LoVo (cell line): ENCODE measurements around the gene RANBP2.

Source experiments
- DNase-seq: peaks from one replicate; pipeline ENCODE4 v3.0.0-alpha.2; 2016; ENCODE audit warnings: low spot score

Gene RANBP2

DNA sequence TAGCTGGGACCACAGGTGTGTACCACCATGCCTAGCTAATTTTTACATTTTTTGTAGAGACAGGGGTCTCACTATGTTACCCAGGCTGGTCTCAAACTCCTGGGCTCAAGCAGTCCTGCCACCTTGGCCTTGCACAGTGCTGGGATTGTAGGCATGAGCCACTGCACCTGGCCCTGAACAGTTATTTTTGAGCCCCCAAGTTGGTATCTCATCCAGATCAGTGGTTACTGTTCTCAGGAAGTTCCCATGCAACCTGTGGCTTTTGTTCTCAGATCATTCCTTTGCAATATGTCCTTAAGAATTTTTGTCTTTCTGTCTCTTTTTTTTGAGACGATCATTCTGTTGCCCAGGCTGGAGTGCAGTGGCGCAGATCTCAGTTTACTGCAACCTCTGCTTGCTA is 59.6 kb downstream of the RANBP2 start:
- no peak for DNase-seq

- no peak for DNase-seq
These were observed 66.7 kb downstream of the RANBP2 start for GRCh38 chr2:108786008-108786353.

- peak; percentile 90 for DNase-seq
These were observed 67.3 kb downstream of the RANBP2 start, which contains the start of gene CCDC138 for GRCh38 chr2:108786354-108787215. Gene CCDC138, plus strand, starts transcription at chr2:108786771. Its CDS starts 52 bp downstream, at chr2:108786823.

DNA sequence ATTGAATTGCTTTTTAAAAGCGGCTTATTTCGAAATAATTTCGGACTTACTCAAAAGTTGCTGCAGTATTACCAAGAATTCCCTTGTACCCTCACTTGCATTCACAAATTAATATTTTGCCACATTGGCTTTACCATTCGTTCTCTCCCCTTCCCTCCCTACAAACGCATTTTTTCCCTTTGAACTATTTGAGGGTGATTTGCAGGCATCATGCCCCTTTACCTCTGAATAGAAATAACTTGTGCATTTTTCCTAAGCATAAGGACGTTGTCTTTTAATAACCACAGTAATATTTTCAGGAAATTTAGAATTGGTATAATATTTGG is 67.9 kb downstream of the RANBP2 start:
- no peak for DNase-seq

GRCh38 chr2:108803045-108803736 is 83.9 kb downstream of the RANBP2 start:
- DNase-seq = no peak

DNA sequence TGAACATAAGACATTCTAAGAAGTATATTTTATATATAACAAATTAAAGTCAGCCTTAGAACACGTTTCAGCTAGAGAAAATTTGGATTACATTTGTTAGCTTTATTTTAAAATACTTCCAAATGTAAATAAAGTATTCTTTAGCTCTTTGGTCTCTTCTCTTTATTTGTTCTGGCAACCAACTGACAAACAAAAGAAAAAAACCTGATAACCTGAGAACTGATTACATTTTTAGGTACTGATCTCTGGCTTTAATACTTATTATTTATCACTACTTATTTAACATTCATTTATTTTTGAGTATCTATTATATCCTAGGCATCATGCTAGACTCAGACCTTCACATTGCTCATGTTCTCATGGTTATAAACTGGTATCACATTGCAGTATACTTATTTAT is 85.8 kb downstream of the RANBP2 start:
- DNase-seq = no peak

DNA sequence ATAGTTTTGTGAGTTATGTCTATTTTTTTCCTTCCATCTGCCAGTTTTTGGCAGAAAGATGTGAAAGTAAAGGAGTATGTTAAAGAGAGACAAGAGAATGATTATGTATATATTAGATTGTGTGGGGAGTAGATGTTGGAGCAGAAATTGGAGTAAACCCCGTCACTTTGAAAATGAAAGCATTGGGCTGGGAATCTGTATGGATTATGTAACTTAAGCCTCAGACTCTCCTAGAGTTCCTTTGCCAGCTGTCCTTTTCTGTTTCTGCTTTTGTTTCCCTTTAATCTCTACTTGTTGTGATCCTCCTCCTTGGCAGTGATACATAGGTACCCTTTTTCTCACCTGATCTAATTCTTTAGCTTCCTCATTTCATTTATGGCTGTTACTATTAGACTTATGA is 86.5 kb downstream of the RANBP2 start:
- no peak for DNase-seq

DNA sequence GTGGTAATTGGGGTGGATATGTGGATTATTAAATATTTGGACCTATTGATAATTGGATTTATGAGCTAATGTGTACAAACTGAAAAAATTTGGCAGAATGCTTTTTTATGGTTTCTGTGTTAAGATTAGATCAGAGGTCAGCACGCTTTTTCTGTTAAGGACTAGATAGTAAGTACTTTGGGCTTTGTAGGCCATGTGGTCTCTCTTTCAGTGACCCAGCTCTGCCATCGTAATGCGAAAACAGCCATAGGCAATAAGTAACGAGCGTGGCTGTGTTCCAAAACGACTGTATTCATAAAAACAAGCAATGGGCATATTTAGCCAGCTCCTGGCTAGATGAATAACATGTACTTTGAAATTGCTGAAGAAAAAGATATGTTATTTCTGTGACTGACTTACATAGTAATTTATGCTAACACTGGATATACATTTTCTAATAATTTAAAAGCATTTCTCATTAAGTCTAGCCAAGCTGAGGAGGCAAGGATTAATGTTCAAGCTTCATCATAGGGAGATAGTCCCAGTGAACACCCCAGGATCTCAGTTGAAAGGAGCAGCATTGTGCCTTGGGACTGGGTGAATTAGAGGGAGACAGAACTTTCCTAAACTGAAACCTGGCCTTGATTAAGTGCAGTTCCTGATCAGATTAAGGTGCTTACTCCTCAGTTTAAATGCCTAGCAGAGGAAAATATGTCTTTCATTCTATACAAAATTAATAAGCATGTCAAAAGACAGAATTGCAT is 87.3 kb downstream of the RANBP2 start:
- no peak for DNase-seq

GRCh38 chr2:108809936-108810335 is 90.7 kb downstream of the RANBP2 start:
- DNase-seq = no peak

GRCh38 chr2:108810993-108811957 is 92.0 kb downstream of the RANBP2 start:
- no peak for DNase-seq

DNA sequence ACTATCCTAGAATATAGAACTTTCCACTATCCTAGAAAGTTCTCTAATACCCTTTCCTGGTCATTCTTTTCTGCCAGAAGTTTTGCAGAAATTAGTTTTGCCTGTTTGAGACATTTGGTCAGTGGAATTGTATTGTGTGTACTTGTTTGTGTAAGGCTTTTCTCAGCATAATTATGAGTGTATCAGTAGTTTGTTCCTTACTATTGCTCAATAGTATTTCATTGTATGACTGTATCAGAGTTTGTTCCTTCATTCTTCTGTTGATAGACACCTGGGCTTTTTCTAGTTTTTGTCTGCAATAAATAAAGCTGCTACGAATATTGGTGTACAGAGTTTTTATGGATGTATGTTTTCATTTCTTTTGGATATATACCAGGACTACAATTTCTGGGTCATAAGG is 94.5 kb downstream of the RANBP2 start:
- no peak for DNase-seq

DNA sequence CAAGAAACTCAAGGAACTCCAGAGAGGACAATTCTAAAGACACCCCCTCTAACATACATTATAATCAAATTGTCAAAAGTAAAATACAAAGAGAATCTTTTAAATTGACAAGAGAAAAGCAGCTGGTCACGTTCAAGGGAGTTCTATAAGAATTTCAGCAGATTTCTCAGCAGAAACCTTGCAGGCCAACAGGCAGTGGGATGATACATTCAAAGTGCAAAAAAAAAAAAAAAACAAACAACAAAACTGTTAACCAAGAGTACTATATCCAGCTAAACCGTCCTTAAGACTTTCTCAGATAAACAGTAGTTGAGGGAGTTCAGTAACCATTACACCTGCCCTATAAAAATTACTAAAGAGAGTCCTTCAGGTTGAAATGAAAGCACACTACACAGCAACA is 101.2 kb downstream of the RANBP2 start:
- no peak for DNase-seq

DNA sequence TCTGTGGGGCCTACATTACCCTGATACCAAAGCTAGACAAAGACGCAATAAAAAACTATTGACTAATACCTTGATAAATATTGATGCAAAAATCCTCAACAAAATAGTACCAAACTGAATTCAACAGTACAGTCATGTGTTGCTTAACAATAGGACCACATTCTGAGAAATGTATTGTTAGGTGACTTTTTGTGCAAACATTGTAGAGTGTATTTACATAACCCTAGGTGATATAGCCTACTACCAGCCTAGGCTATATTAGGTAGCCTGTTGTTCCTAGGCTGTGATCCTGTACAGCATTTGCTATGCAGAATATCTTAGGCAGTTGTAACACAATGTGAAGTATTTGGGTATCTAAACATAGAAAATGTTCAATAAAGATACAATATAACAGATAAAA is 104.0 kb downstream of the RANBP2 start:
- no peak for DNase-seq

- DNase-seq = no peak
These were observed 105.2 kb downstream of the RANBP2 start for GRCh38 chr2:108824316-108825070.

DNA sequence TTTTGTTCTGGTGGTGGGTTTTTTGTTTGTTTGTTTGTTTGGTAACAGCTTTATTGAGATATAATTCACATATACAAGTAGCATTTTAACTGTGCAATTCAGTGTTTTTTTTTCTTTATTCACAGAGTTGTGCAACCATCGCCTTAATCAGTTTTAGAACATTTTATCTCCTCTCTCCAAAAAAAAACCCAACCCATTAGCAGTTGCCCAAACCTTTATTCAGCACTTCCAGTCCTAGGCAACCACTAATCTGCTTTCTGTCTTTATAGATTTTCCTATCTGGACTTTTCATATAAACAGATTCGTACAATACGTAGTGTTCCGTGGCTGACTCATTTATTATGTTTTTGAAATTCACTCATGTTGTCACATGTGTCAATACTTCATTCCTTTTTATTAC is 106.0 kb downstream of the RANBP2 start:
- no peak for DNase-seq

- no peak for DNase-seq
These were observed 106.5 kb downstream of the RANBP2 start for GRCh38 chr2:108825736-108826135.

DNA sequence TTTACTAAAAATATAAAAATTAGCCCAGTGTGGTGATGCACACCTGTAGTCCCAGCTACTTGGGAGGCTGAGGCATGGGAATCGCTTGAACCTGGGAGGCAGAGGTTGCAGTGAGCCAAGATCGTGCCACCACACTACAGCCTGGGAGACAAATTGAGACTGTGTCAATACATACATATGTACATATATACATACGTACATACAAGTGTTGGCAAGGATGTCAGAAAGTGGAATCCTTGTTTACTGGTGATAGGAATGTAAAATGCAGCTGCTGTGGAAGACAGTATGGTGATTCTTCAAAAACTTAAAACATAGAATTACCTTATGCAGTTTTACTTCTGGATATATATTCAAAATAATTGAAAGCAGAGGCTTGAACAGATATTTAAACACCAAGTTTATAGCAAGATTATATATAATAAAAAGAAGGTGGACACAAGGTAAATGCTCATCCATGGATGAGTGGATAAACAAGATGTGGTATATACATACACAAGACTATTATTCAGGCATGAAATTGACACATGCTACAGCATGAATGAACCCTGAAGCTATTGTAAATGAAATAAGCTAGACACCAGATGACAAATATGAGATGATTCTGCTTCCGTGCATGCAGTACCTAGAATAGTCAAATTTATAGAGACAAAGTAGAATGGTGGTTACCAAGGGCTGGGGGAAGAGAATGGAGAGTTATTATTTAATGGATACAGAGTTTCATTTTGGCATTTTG is 110.5 kb downstream of the RANBP2 start:
- DNase-seq = no peak

DNA sequence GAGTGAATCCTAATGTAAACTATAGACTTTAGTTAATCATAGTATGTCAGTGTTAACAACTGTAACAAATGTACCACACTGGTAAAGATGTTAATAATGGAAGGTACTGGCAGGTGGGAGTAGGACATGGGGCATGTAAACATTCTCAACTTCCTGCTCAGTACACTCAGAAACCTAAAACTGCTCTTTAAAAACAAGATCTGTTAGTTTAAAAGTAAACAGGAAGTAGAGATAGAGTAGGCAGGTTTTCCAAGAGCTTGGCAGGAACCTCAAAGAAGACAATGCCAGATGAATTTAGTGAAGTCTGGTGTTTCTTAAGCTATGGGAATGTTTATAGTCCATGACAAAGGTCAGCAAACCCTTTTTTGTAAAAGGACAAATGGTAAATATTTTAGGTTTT is 113.9 kb downstream of the RANBP2 start:
- no peak for DNase-seq

- DNase-seq = no peak
These were observed 115.3 kb downstream of the RANBP2 start for GRCh38 chr2:108834620-108835019.

DNA sequence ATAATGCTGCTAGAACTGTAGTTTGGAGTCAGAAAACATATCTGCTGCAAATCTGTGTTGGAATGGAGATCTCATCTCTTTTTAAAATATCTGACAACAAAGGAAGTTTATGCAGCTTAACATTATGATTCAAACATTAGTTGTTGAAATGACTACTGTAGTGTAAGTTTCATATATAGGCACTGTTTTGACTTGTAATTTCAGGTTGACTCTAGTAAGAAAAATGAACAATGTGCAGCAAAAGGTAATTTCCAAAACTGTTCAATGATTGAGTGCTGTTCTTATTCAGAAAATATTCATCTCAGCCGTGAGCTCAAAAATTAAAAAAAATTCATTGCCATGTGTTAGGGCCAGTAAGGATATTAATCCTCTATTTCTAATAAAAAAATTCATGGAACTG is 115.8 kb downstream of the RANBP2 start:
- DNase-seq = no peak
